Right ventricle myocardium superior (tissue), 1 donor: ENCODE results near the gene ADAMTSL2. TPM values are rescaled to one million over a fixed set of nuclear protein-coding genes. Genes with fewer than 3 reads are reported as not detected.
A peak's percentile ranks its signal among the peaks of the same experiment; 100 is the strongest.

Source experiments
- ATAC-seq: fragments of 200-7000 bp; cut with Tn5 transposase; one replicate; pipeline ENCODE4 v1.9.1; 2020; ENCODE audit warnings: mild to moderate bottlenecking; ENCODE audit not compliant: poor library complexity
- DNase-seq: peaks from one replicate; pipeline ENCODE4 v3.0.0-alpha.2; 2020
- intact Hi-C: fragments of 100-400 bp; cut with DNase I; formaldehyde crosslinking; loops from one replicate; pipeline ENCODE4 v1.11.2; 2022
- total RNA-seq: library from RNA; stranded (reverse); fragmentation: NEBNext Ultra II Directional; extraction: Animal tissue kit (Norgen Biotek cat#: 25700); gene quantifications from one replicate; pipeline ENCODE4 v1.2.1, GENCODE V29; 2021
- donor health status: DM: no; HTN: yes; CAD: no; lungs with severe emphysema.

ADAMTSL2 gene
- total RNA-seq, 1 donor from 2014 or later = 8.1 TPM

- DNase-seq (peak; percentile 47), ATAC-seq (no peak)
- intact Hi-C loops = no loop called here
These were observed 37.4 kb upstream of the ADAMTSL2 start for GRCh38 chr9:133496861-133497842.

GRCh38 chr9:133499132-133499891, 35.2 kb upstream of the ADAMTSL2 start:
- DNase-seq (peak; percentile 53), ATAC-seq (peak; percentile 64)
- intact Hi-C loops = no loop called here

- intact Hi-C loops = no loop called here
- no peak for ATAC-seq
- DNase-seq = peak; percentile 17
These were observed 34.6 kb upstream of the ADAMTSL2 start for GRCh38 chr9:133499892-133500270.

GRCh38 chr9:133502112-133502511, 32.4 kb upstream of the ADAMTSL2 start:
- intact Hi-C loops = no loop called here
- no peak for DNase-seq
- no peak for ATAC-seq

GRCh38 chr9:133505186-133505830, 29.2 kb upstream of the ADAMTSL2 start:
- intact Hi-C loops = no loop called here
- ATAC-seq = peak; percentile 7
- DNase-seq = peak; percentile 38

- ATAC-seq = peak; percentile 85
- intact Hi-C loops = no loop called here
- peak; percentile 91 for DNase-seq
These were observed 28.4 kb upstream of the ADAMTSL2 start for GRCh38 chr9:133505901-133506652.

GRCh38 chr9:133506653-133507038, 27.9 kb upstream of the ADAMTSL2 start:
- peak; percentile 51 for ATAC-seq
- DNase-seq = peak; percentile 83

GRCh38 chr9:133507246-133507965, 27.1 kb upstream of the ADAMTSL2 start:
- ATAC-seq = no peak
- peak; percentile 36 for DNase-seq
- intact Hi-C loops = no loop called here

More at GRCh38 chr9:133506653-133507038, 27.9 kb upstream of the ADAMTSL2 start:
- intact Hi-C loops = no loop called here

- ATAC-seq = no peak
- DNase-seq = no peak
These were observed 26.5 kb upstream of the ADAMTSL2 start for GRCh38 chr9:133508046-133508445.

GRCh38 chr9:133509179-133510083, 25.1 kb upstream of the ADAMTSL2 start:
- DNase-seq (peak; percentile 40), ATAC-seq (no peak)
- intact Hi-C loops = no loop called here

More at GRCh38 chr9:133508046-133508445, 26.5 kb upstream of the ADAMTSL2 start:
- intact Hi-C loops = no loop called here

- ATAC-seq = no peak
- DNase-seq = peak; percentile 33
- intact Hi-C loops = no loop called here
These were observed 23.5 kb upstream of the ADAMTSL2 start for GRCh38 chr9:133510926-133511505.

- ATAC-seq (no peak), DNase-seq (no peak)
- intact Hi-C loops = no loop called here
These were observed 22.9 kb upstream of the ADAMTSL2 start for GRCh38 chr9:133511607-133512006.

- peak; percentile 33 for DNase-seq
- intact Hi-C loops = no loop called here
- no peak for ATAC-seq
These were observed 22.0 kb upstream of the ADAMTSL2 start for GRCh38 chr9:133512253-133513213.

GRCh38 chr9:133513214-133514100, 21.0 kb upstream of the ADAMTSL2 start:
- peak; percentile 56 for DNase-seq
- intact Hi-C loops = no loop called here
- ATAC-seq = peak; percentile 38
